Head of caudate nucleus (tissue), 42 donors: ENCODE results near the gene ZDHHC5.
"Not testable (repeated sequence)": the region's sequence is repeated elsewhere in the genome, so short reads cannot be mapped to it uniquely, and the experiment has no call there.

ENCODE experiments used
- DNase-seq, 42 donors: peaks; one replicate each; pipeline versions ENCODE4 v3.0.0 to v3.0.0-alpha.2; 2020 to 2021; ENCODE audit warnings: mixed read lengths in 7 of 42
- intact Hi-C: fragments of 100-400 bp; cut with DNase I; formaldehyde crosslinking; loops from one replicate; pipeline ENCODE4 v1.15.0; 2022

Gene ZDHHC5

GRCh38 chr11:57656885-57657193, 11.1 kb upstream of the ZDHHC5 start:
- DNase-seq = no peak
- intact Hi-C loops = loop anchor here (1.0 to 5.0 kb wide), 2 partner anchors 10 to 920 kb away; partner anchors contain the start of genes LPXN and ZFP91

GRCh38 chr11:57657194-57658022, 10.5 kb upstream of the ZDHHC5 start, which contains the start of gene CLP1:
TSS of gene CLP1 (plus strand) at chr11:57657762. CDS start at chr11:57659477, 1,715 bp downstream.
- DNase-seq = peak; percentile 99 to 100 (median 100)
- intact Hi-C loops = loop anchor here (1.0 to 5.0 kb wide), 2 partner anchors 10 to 920 kb away; partner anchors contain the start of genes LPXN and ZFP91

DNA sequence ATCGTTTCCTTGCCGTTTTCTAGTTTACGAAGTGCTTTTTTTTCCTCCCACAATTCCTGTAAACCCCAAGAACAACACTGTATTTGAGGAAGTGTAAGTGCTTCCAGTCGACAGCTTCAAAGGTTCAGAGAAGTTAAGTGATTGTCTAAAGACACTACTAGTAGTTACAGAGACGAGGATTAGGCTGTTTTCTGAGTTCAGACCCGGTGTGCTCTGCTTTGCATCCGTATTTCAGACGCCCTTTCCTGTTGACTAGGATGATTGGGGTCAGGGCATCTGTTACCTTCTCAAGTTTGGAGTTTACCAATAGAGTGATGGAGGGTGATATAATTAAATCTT, 9.9 kb upstream of the ZDHHC5 start:
- DNase-seq = no peak
- intact Hi-C loops = loop anchor here (5.0 kb wide), 1 partner anchor 919 kb away; the partner anchor contains the start of genes LPXN and ZFP91

DNA sequence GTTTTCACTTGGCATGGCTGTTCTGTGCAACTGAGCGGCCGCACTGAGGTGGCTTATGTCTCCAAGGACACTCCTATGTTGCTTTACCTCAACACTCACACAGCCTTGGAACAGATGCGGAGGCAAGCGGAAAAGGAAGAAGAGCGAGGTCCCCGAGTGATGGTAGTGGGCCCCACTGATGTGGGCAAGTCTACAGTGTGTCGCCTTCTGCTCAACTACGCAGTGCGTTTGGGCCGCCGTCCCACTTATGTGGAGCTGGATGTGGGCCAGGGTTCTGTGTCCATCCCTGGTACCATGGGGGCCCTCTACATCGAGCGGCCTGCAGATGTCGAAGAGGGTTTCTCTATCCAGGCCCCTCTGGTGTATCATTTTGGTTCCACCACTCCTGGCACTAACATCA, 8.2 kb upstream of the ZDHHC5 start:
- intact Hi-C loops = loop anchor here (5.0 kb wide), 1 partner anchor 918 kb away; the partner anchor contains the start of genes LPXN and ZFP91
- DNase-seq = no peak

DNA sequence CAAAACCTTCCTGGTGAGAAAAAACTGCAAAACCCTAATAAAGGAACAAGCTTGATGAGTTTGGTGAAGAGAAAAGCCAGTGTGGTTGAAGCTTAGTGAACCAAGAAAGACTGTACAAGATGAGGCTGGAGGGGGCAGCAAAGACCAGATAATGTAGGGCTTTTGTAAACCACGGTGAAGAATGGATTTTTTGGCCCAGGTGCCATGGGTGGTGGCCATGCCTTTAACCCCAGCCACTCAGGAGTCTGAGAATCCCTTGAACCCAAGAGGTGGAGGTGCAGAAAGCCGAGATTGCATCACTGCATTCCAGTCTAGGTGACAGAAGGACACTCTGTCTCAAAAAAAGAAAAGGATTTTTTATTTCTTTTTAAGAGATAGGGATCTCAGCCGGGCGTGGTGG, 5.0 kb upstream of the ZDHHC5 start:
- no peak for DNase-seq
- intact Hi-C loops = no loop called here

DNA sequence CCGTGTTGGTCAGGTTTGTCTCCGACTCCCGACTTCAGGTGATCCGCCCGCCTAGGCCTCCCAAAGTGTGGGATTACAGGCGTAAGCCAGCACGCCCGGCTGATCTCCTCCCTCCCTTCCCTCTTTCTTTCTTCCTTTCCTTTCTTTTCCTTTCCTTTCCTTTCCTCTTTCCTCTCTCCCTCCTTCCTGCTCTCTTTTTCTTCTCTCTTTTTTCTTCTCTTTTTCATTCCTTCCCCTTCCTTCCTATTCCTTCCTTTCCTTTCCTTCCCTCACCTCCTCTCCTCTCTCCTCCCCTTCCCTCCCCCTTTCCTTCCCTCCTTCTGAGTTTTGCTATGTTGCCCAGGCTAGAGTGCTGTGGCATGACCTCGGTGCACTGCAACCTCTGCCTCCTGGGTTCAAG, 3.9 kb upstream of the ZDHHC5 start:
- DNase-seq = no peak
- intact Hi-C loops = no loop called here

GRCh38 chr11:57667117-57667735, 688 bp upstream of the ZDHHC5 start:
- DNase-seq = peak; percentile 94 to 99 (median 98)
- intact Hi-C loops = loop anchor here (1.0 to 5.0 kb wide), 3 partner anchors 10 to 135 kb away; partner anchors contain the start of genes CLP1, MED19 and TMX2

DNA sequence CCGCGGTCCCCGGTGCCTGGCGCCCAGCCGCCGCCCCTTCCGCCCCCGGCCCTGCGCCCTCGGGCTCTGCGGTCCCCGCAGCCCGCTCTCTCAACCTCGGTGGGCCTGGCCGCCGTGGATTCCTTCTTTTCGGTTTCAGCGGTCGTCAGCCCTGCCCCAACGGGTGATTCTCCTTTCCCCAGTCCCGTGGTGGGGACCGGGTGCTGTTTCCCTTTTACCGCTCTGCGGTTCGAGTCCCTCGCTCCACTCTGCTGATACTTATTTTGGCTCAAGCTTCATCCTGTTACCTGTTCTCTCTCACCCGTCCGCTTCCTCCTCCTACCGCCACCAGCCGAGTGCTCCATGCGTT, 494 bp downstream of the ZDHHC5 start:
- peak in 5 of 42 donors; percentile 13 to 43 (median 23) for DNase-seq
- intact Hi-C loops = loop anchor here (5.0 kb wide), 2 partner anchors 44 to 134 kb away; partner anchors contain the start of genes MED19 and TMX2

GRCh38 chr11:57674251-57674650, 6.3 kb downstream of the ZDHHC5 start:
- intact Hi-C loops = no loop called here
- DNase-seq = no peak

GRCh38 chr11:57675176-57675941, 7.4 kb downstream of the ZDHHC5 start:
- no peak for DNase-seq
- intact Hi-C loops = no loop called here

GRCh38 chr11:57679396-57679795, 11.5 kb downstream of the ZDHHC5 start:
- intact Hi-C loops = no loop called here
- DNase-seq = no peak

DNA sequence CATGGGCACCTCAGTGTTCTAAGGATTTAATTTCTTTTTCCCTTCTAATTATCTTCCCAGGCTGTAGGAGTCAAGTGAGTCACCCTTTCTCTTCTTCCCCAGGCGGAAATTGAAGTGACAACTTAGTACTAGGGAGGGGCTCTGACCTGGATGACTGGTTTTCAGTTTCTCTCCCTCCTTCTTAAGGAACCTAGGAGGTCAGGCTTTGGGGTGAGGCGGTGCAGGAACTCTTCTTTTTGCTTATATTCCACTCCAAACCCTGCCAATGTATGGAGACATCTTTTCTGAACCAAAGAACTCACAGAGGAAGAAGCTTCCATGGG, 12.6 kb downstream of the ZDHHC5 start:
- intact Hi-C loops = no loop called here
- DNase-seq = peak in 5 of 42 donors; percentile 15 to 56 (median 31)

- intact Hi-C loops = no loop called here
- no peak for DNase-seq
These were observed 13.3 kb downstream of the ZDHHC5 start for GRCh38 chr11:57681168-57681567.

DNA sequence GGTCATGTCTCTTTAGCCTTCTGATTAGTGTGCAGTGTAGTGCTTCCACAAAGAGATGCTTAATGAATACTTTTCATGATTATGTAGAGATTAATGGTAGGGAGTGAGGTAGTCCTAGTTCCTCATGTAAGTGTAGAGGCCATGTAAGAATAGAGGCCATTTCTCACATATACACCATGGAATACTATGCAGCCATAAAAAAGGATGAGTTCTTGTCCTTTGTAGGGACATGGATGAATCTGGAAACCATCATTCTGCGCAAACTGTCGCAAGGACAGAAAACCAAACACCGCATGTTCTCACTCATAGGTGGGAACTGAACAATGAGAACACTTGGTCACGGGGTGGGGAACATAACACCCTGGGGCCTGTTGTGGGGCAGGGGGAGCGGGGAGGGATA, 22.6 kb downstream of the ZDHHC5 start:
- intact Hi-C loops, DNase-seq: not testable (repeated sequence)

GRCh38 chr11:57698843-57699365, 31.0 kb downstream of the ZDHHC5 start:
- intact Hi-C loops = no loop called here
- DNase-seq = no peak

- intact Hi-C loops = no loop called here
These were observed 31.9 kb downstream of the ZDHHC5 start for GRCh38 chr11:57699813-57700212.

GRCh38 chr11:57700425-57700824, 32.5 kb downstream of the ZDHHC5 start:
- intact Hi-C loops = no loop called here

More at GRCh38 chr11:57699813-57700212, 31.9 kb downstream of the ZDHHC5 start:
- no peak for DNase-seq

DNA sequence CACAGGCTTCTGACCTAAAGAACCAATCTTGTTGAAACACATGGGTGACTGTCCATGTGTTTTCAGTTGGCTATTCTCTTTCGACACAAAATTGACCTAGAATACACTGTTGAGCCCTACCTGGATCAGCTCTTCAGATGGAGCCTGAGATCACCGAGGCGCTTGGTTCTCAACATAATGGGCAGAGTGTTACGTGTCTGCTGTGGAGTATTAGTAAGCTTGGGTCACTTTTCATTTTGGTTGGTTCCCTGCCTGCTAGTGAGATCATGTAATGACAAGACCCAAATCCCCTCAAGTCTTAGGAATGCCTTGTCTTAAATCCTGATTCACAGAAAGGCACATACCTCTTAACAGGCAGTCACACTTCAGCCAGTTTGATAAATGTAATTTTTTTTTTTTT, 35.4 kb downstream of the ZDHHC5 start:
- intact Hi-C loops = no loop called here
- no peak for DNase-seq

More at GRCh38 chr11:57700425-57700824, 32.5 kb downstream of the ZDHHC5 start:
- no peak for DNase-seq

- intact Hi-C loops = no loop called here
- peak in 12 of 42 donors; percentile 7 to 58 (median 31) for DNase-seq
These were observed 37.0 kb downstream of the ZDHHC5 start for GRCh38 chr11:57704932-57705331.
